SK-N-SH (cell line): ENCODE data around the gene WDR86. TPM values are rescaled to one million over a fixed set of nuclear protein-coding genes. Genes with fewer than 3 reads are reported as not detected.

Experiments used
- CTCF ChIA-PET: fragments of 300-600, 350-600 bp; formaldehyde crosslinking; extraction: SDS; loops from one replicate; lab custom pipeline; 2021; lab: Yijun Ruan, JAX
- POLR2A ChIA-PET: fragments of 350-600 bp; sonication (Branson Sonifier 250); formaldehyde crosslinking; extraction: SDS; loops from one replicate; lab custom pipeline; 2020; ENCODE audit warnings: antibody characterized with exemption, inconsistent platforms; lab: Yijun Ruan, JAX
- DNase-seq: peaks from one replicate; pipeline ENCODE4 v3.0.0; 2012
- H2AFZ ChIP-seq: fragments of 200-600 bp; sonication (generic); 2 replicates; pipeline ENCODE4 v1.8.1; 2016; ENCODE audit warnings: antibody characterized with exemption, mild to moderate bottlenecking, low read depth
- H3F3A ChIP-seq: fragments of 200-600 bp; sonication (generic); replicated peaks from 2 replicates; pipeline ENCODE3; 2016; ENCODE audit warnings: antibody characterized with exemption, mild to moderate bottlenecking; ENCODE audit not compliant: insufficient read depth
- H3K27ac ChIP-seq, 2 experiments: fragments of 200-500 bp in 1 of 2; fragments of 200-600 bp in 1 of 2; sonication (Bioruptor generic) in 1 of 2; sonication (generic), shearing (Covaris generic) in 1 of 2; 2 replicates each; pipeline versions ENCODE4 v1.5.1 to v1.6.1; 2014 to 2016; ENCODE audit warnings: low read depth in 2 of 2, inconsistent platforms in 1 of 2, low read length in 1 of 2, mild to moderate bottlenecking in 1 of 2, mixed read lengths in 1 of 2
- H3K27me3 ChIP-seq: fragments of 200-600 bp; sonication (generic), shearing (Covaris generic); 2 replicates; pipeline ENCODE4 v1.6.1; 2016; ENCODE audit warnings: mixed run types; ENCODE audit not compliant: insufficient read depth
- H3K36me3 ChIP-seq, 2 experiments: fragments of 200-500 bp in 1 of 2; fragments of 200-600 bp in 1 of 2; sonication (Bioruptor generic) in 1 of 2; sonication (generic) in 1 of 2; replicated peaks in 1 of 2; 2 replicates each; pipeline versions ENCODE3 to v1.5.1; 2014 to 2016; ENCODE audit warnings: low read length in 1 of 2, mild to moderate bottlenecking in 1 of 2; ENCODE audit not compliant: insufficient read depth in 2 of 2, control insufficient read depth in 1 of 2
- H3K4me1 ChIP-seq, 2 experiments: fragments of 200-500 bp in 1 of 2; fragments of 200-600 bp in 1 of 2; sonication (Bioruptor generic) in 1 of 2; sonication (generic), shearing (Covaris generic) in 1 of 2; 2 replicates each; pipeline versions ENCODE4 v1.5.1 to v1.6.1; 2014 to 2016; ENCODE audit warnings: low read depth in 1 of 2, low read length in 1 of 2, mixed run types in 1 of 2; ENCODE audit not compliant: insufficient read depth in 2 of 2, control insufficient read depth in 1 of 2
- H3K4me2 ChIP-seq: fragments of 200-600 bp; sonication (generic), shearing (Covaris generic); 2 replicates; pipeline ENCODE4 v1.6.1; 2017; ENCODE audit warnings: mixed run types
- H3K4me3 ChIP-seq, 2 experiments: fragments of 200-500 bp in 1 of 2; fragments of 200-600 bp in 1 of 2; sonication (Bioruptor generic) in 1 of 2; sonication (generic), shearing (Covaris generic) in 1 of 2; 2 replicates each; pipeline versions ENCODE4 v1.5.1 to v1.8.1; 2014 to 2016; ENCODE audit warnings: low read depth in 2 of 2, inconsistent platforms in 1 of 2, low read length in 1 of 2, mild to moderate bottlenecking in 1 of 2, mixed read lengths in 1 of 2, moderate library complexity in 1 of 2
- H3K79me2 ChIP-seq: fragments of 200-600 bp; sonication (generic); 2 replicates; pipeline ENCODE4 v1.8.1; 2017; ENCODE audit warnings: mild to moderate bottlenecking; ENCODE audit not compliant: insufficient read depth
- H3K9ac ChIP-seq: fragments of 200-600 bp; sonication (generic); 2 replicates; pipeline ENCODE4 v1.6.1; 2017; ENCODE audit warnings: mixed run types
- H3K9me2 ChIP-seq: fragments of 200-600 bp; sonication (generic); 2 replicates; pipeline ENCODE4 v1.6.1; 2017; ENCODE audit warnings: mixed run types
- H3K9me3 ChIP-seq: fragments of 200-600 bp; sonication (generic); 2 replicates; pipeline ENCODE4 v1.6.1; 2017; ENCODE audit warnings: mixed run types, mild to moderate bottlenecking, moderate library complexity
- H4K20me1 ChIP-seq: fragments of 200-600 bp; sonication (generic); 2 replicates; pipeline ENCODE4 v1.6.1; 2017; ENCODE audit warnings: mild to moderate bottlenecking, mixed run types; ENCODE audit not compliant: insufficient read depth
- CHD2 ChIP-seq: fragments of 150-350 bp; IDR thresholded peaks from 2 replicates; pipeline ENCODE4 v1.6.1; 2018; ENCODE audit warnings: low read length; ENCODE audit not compliant: partially characterized antibody
- CTCF ChIP-seq: fragments of 200-600 bp; sonication (generic); IDR thresholded peaks from 2 replicates; pipeline ENCODE4 v1.6.1; 2017; ENCODE audit warnings: antibody characterized with exemption, mild to moderate bottlenecking, moderate library complexity
- EP300 ChIP-seq, 2 experiments: IDR thresholded peaks; 2 replicates each; pipeline versions ENCODE4 v1.4.0 to v1.6.1; 2012; ENCODE audit warnings: borderline replicate concordance in 1 of 2, low read depth in 1 of 2, low read length in 1 of 2
- FOXJ3 ChIP-seq: sonication (generic); formaldehyde crosslinking; IDR thresholded peaks from 2 replicates; pipeline ENCODE4 v1.5.1; 2020; ENCODE audit warnings: mild to moderate bottlenecking, missing genetic modification reagents
- GABPA ChIP-seq: IDR thresholded peaks from 2 replicates; pipeline ENCODE4 v1.4.0; 2012; ENCODE audit warnings: low read depth, mild to moderate bottlenecking
- GATA2 ChIP-seq: sonication (generic); formaldehyde crosslinking; IDR thresholded peaks from 2 replicates; pipeline ENCODE4 v1.5.0; 2020; ENCODE audit warnings: mild to moderate bottlenecking, missing genetic modification reagents
- MAX ChIP-seq: IDR thresholded peaks from 2 replicates; pipeline ENCODE4 v1.4.0; 2012; ENCODE audit warnings: low read depth
- NRF1 ChIP-seq: IDR thresholded peaks from 2 replicates; pipeline ENCODE4 v1.6.1; 2012; ENCODE audit warnings: low read depth, mild to moderate bottlenecking, low read length
- RAD21 ChIP-seq: IDR thresholded peaks from 2 replicates; pipeline ENCODE4 v1.6.1; 2012; ENCODE audit warnings: mild to moderate bottlenecking, low read length
- RCOR1 ChIP-seq: fragments of 150-350 bp; IDR thresholded peaks from 2 replicates; pipeline ENCODE4 v1.6.1; 2017; ENCODE audit warnings: antibody characterized with exemption, low read length
- REST ChIP-seq: IDR thresholded peaks from 2 replicates; pipeline ENCODE4 v1.6.1; 2012; ENCODE audit warnings: mild to moderate bottlenecking, low read depth, low read length, moderate library complexity
- RFX5 ChIP-seq: IDR thresholded peaks from 2 replicates; pipeline ENCODE4 v1.6.1; 2012; ENCODE audit warnings: mild to moderate bottlenecking, improper control_type of control experiment, low read length
- SMC3 ChIP-seq: IDR thresholded peaks from 2 replicates; pipeline ENCODE4 v1.6.1; 2012; ENCODE audit warnings: low read depth, low read length, improper control_type of control experiment
- TAF1 ChIP-seq: IDR thresholded peaks from 2 replicates; pipeline ENCODE4 v1.6.1; 2012; ENCODE audit warnings: low read depth, mild to moderate bottlenecking, low read length, moderate library complexity, borderline replicate concordance
- TCF12 ChIP-seq: IDR thresholded peaks from 2 replicates; pipeline ENCODE4 v1.4.0; 2012
- TEAD4 ChIP-seq: IDR thresholded peaks from 2 replicates; pipeline ENCODE4 v1.4.0; 2012; ENCODE audit warnings: mild to moderate bottlenecking, borderline replicate concordance; ENCODE audit not compliant: insufficient read depth
- USF2 ChIP-seq: fragments of 150-350 bp; IDR thresholded peaks from 2 replicates; pipeline ENCODE4 v1.6.1; 2017; ENCODE audit warnings: antibody characterized with exemption, low read length, low read depth, borderline replicate concordance
- YY1 ChIP-seq: IDR thresholded peaks from 2 replicates; pipeline ENCODE4 v1.4.0; 2012; ENCODE audit warnings: low read depth, mild to moderate bottlenecking
- WGBS: methylation state at CpG from one replicate; pipeline ENCODE4 v1.1.6; 2017; ENCODE audit warnings: low lambda C conversion rate; 5-methylcytosine and 5-hydroxymethylcytosine counted together
- polyA plus RNA-seq, 3 experiments: library from polyadenylated mRNA; depleted of rRNA; stranded (reverse); fragments of >200 nt; gene quantifications; 2 replicates each; pipeline ENCODE4 v1.2.3, GENCODE V29; 2012
- TF ChIP-seq, protein P1 (sequence below): IDR thresholded peaks from 2 replicates; pipeline ENCODE4; 2012

WDR86 gene
- polyA plus RNA-seq, 1 of the 3 experiments (the other 2 are of a cell fraction): 1.0 TPM

DNA sequence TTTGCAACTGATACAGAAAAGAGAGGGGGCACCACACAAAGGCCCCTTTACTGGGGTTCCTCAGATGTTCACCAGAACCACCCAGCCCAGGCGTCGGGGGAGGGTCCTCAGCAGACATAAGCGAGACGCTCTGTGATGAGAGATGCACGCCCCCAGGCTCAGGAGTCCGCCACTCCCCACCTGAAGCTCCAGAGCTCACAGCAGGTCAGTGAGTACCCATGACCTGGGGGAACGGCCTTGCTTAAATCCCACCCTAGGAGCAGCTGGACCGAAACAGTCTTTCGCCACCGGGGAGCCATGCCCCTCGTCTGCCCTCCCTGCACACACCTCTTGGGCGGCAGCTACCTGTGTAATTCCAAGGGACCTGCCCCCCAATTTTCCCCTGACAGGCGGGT, 27.3 kb upstream of the WDR86 start:
- POLR2A ChIA-PET: no interaction called here
- H2AFZ ChIP-seq: no peak overlapping the region
- CTCF ChIA-PET: interaction anchor here (1.0 to 6.3 kb wide), 11 partner anchors 12 to 155 kb away, joined by 3 to 43 read pairs (median 5); partner anchors contain the start of gene WDR86
- H3K36me3 ChIP-seq: no peaks in the 10 kb centered on the region
- H3K9me3 ChIP-seq: no peaks in the 10 kb centered on the region
- 76% methylated on average over 13 of the region's 13 CpGs for WGBS
- H3K79me2 ChIP-seq: no peaks in the 10 kb centered on the region
- DNase-seq: peak; percentile 77
- peaks cover 0 to 20% of the 10 kb centered on the region in 2 experiments; a peak in 2 of 4 replicates for H3K4me1 ChIP-seq
- no peak overlapping the region for H3K4me2 ChIP-seq
- H3K27ac ChIP-seq: peak overlapping the region in 1 of 2 experiments; percentile 68; a peak in 2 of 4 replicates
- H3K27me3 ChIP-seq: no peaks in the 10 kb centered on the region; the same call in 1 of the 2 replicates
- H4K20me1 ChIP-seq: no peaks in the 10 kb centered on the region
- H3K4me3 ChIP-seq: no peak overlapping the region
- no peak overlapping the region for H3K9ac ChIP-seq
- H3K9me2 ChIP-seq: no peaks in the 10 kb centered on the region
- no peaks in the 10 kb centered on the region for H3F3A ChIP-seq
- TF ChIP-seq GABPA: no peak
- TF ChIP-seq TCF12: no peak
- TF ChIP-seq, protein P1, sequence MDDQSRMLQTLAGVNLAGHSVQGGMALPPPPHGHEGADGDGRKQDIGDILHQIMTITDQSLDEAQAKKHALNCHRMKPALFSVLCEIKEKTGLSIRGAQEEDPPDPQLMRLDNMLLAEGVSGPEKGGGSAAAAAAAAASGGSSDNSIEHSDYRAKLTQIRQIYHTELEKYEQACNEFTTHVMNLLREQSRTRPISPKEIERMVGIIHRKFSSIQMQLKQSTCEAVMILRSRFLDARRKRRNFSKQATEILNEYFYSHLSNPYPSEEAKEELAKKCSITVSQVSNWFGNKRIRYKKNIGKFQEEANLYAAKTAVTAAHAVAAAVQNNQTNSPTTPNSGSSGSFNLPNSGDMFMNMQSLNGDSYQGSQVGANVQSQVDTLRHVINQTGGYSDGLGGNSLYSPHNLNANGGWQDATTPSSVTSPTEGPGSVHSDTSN: no peak
- peak; percentile 2 for TF ChIP-seq CHD2

GRCh38 chr7:151436446-151437158, 26.8 kb upstream of the WDR86 start:
- H3K9me2 ChIP-seq: no peaks in the 10 kb centered on the region
- peak; percentile 95 for DNase-seq
- H3K4me1 ChIP-seq: peaks cover 0 to 20% of the 10 kb centered on the region in 2 experiments; a peak in 2 of 4 replicates
- no peaks in the 10 kb centered on the region for H3F3A ChIP-seq
- ChIA-PET POLR2A (interaction anchor here (1.6 kb wide), 1 partner anchor 26 kb away, joined by 3 read pairs; no protein-coding TSS in a partner anchor), CTCF (interaction anchor here (1.0 to 6.3 kb wide), 8 partner anchors 13 to 121 kb away, joined by 3 to 43 read pairs (median 5); no protein-coding TSS in a partner anchor)
- H3K27me3 ChIP-seq: no peaks in the 10 kb centered on the region; the same call in 1 of the 2 replicates
- no peaks in the 10 kb centered on the region for H3K79me2 ChIP-seq
- no peaks in the 10 kb centered on the region for H4K20me1 ChIP-seq
- no peak overlapping the region for H3K9ac ChIP-seq
- 64% methylated on average over 9 of the region's 9 CpGs for WGBS
- no peak overlapping the region for H2AFZ ChIP-seq
- peak overlapping the region in 1 of 2 experiments; percentile 68; a peak in 2 of 4 replicates for H3K27ac ChIP-seq
- no peaks in the 10 kb centered on the region for H3K9me3 ChIP-seq
- H3K4me3 ChIP-seq: no peak overlapping the region
- H3K4me2 ChIP-seq: no peak overlapping the region
- no peaks in the 10 kb centered on the region for H3K36me3 ChIP-seq
- peak in 1 of 2 experiments; percentile 38; a peak in 1 of 4 replicates for TF ChIP-seq EP300 (IDR thresholded peaks at IDR 0.05; ENCODE audit: borderline replicate concordance in 1 of 2, low read depth in 1 of 2, low read length in 1 of 2)
- no peak for TF ChIP-seq TEAD4
- no peak for TF ChIP-seq YY1
- no peak for TF ChIP-seq GATA2
- TF ChIP-seq USF2: no peak
- TF ChIP-seq TAF1: no peak
- TF ChIP-seq TCF12: peak; percentile 53
- no peak for TF ChIP-seq NRF1
- TF ChIP-seq FOXJ3 (CRISPR knock-in tag): 0 out of 2 replicates have a peak, but pooled peaks have one; percentile 36
- no peak for TF ChIP-seq REST
- no peak for TF ChIP-seq RFX5
- TF ChIP-seq RCOR1: peak; percentile 69; the same call in 1 of the 2 replicates
- no peak for TF ChIP-seq MAX
- no peak for TF ChIP-seq RAD21
- no peak for TF ChIP-seq SMC3
- no peak for TF ChIP-seq CTCF
